HAP-1 (cell line): ENCODE data around the gene PFDN1.
A peak's percentile ranks its signal among the peaks of the same experiment; 100 is the strongest.
"Not testable (repeated sequence)": the region's sequence is repeated elsewhere in the genome, so short reads cannot be mapped to it uniquely, and the experiment has no call there.

Source experiments
- DNase-seq, 2 experiments: peaks; one replicate each; pipeline ENCODE4 v3.0.0-alpha.2; 2016 to 2020; ENCODE audit warnings: low spot score in 2 of 2
- H3K27me3 ChIP-seq: fragments of 250-450 bp; sonication (Bioruptor Pico); 2 replicates; pipeline ENCODE4 v1.5.1; 2020; ENCODE audit warnings: low read depth, mild to moderate bottlenecking, moderate library complexity
- H3K36me3 ChIP-seq: fragments of 250-450 bp; sonication (Bioruptor Pico); replicated peaks from 2 replicates; pipeline ENCODE4 v1.5.1; 2020; ENCODE audit warnings: mild to moderate bottlenecking
- H3K4me1 ChIP-seq: fragments of 250-450 bp; sonication (Bioruptor Pico); 2 replicates; pipeline ENCODE4 v1.5.1; 2020; ENCODE audit warnings: mild to moderate bottlenecking
- H3K4me3 ChIP-seq: fragments of 250-450 bp; sonication (Bioruptor Pico); 2 replicates; pipeline ENCODE4 v1.5.1; 2020; ENCODE audit warnings: mild to moderate bottlenecking, moderate library complexity
- H3K9me3 ChIP-seq: fragments of 250-450 bp; sonication (Bioruptor Pico); 2 replicates; pipeline ENCODE4 v1.5.1; 2020; ENCODE audit warnings: mild to moderate bottlenecking, moderate library complexity
- in situ Hi-C: fragments of 300-500 bp; cut with MboI; formaldehyde crosslinking; loops from 3 replicates; pipeline ENCODE4 v1.14.3; 2020; ENCODE audit warnings: low sequenced_read_pairs, inconsistent platforms, mixed read lengths

The PFDN1 gene

GRCh38 chr5:140302786-140303639 lies at the start of gene PFDN1:
Gene PFDN1, minus strand, starts transcription at chr5:140303101. Its CDS starts 28 bp downstream, at chr5:140303073.
- peak; percentile 95 for DNase-seq
- Histone ChIP-seq H3K36me3 (no peaks in the 10 kb centered on the region), H3K4me1 (peaks cover 12% of the 10 kb centered on the region), H3K9me3 (no peaks in the 10 kb centered on the region), H3K27me3 (no peaks in the 10 kb centered on the region), H3K4me3 (peak within 1 kb of the TSS; percentile 72)
- in situ Hi-C loops: no loop called here

- peaks cover 10% of the 10 kb centered on the region for H3K4me1 ChIP-seq
- H3K36me3 ChIP-seq: no peaks in the 10 kb centered on the region
- peak; percentile 40 to 82 for DNase-seq
- H3K4me3 ChIP-seq: no peak overlapping the region
- in situ Hi-C loops: no loop called here
- no peaks in the 10 kb centered on the region for H3K9me3 ChIP-seq
- H3K27me3 ChIP-seq: no peaks in the 10 kb centered on the region
Measured at GRCh38 chr5:140351609-140352334, 48.9 kb upstream of the PFDN1 start.

DNA sequence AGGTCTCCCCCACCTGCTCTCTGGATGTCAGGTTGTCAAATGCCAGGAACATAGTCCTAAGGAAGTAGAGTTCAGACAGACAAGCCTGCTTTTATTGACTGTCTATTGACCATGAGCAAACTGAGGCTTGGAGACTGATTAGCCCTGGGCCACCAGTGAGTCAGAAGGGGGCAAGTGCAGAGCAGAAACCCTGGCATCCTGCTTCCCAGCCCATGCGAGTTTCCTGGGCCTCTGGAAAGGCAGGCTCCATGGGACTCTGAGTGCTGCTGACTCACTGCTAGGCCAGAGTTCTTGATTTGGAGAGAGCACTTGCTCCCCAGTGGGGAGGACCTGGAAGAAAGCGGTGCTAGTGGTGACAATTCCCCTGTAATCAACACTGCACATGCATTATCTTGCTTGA lies 46.3 kb upstream of the PFDN1 start:
- Histone ChIP-seq H3K27me3 (no peaks in the 10 kb centered on the region), H3K36me3 (no peaks in the 10 kb centered on the region), H3K4me3 (no peak overlapping the region), H3K4me1 (peaks cover 11% of the 10 kb centered on the region), H3K9me3 (no peaks in the 10 kb centered on the region)
- DNase-seq: no peak
- in situ Hi-C loops: no loop called here

GRCh38 chr5:140348104-140348503 lies 45.2 kb upstream of the PFDN1 start:
- no peaks in the 10 kb centered on the region for H3K36me3 ChIP-seq
- no peak for DNase-seq
- H3K27me3 ChIP-seq: no peaks in the 10 kb centered on the region
- in situ Hi-C loops: no loop called here
- peaks cover 11% of the 10 kb centered on the region for H3K4me1 ChIP-seq
- H3K4me3 ChIP-seq: no peak overlapping the region
- no peaks in the 10 kb centered on the region for H3K9me3 ChIP-seq

- H3K4me1 ChIP-seq: peaks cover 11% of the 10 kb centered on the region
- H3K36me3 ChIP-seq: no peaks in the 10 kb centered on the region
- no peaks in the 10 kb centered on the region for H3K9me3 ChIP-seq
- DNase-seq: no peak
- in situ Hi-C loops: no loop called here
- H3K4me3 ChIP-seq: no peak overlapping the region
- H3K27me3 ChIP-seq: no peaks in the 10 kb centered on the region
Measured at GRCh38 chr5:140347360-140347759, 44.5 kb upstream of the PFDN1 start.

GRCh38 chr5:140346348-140347221 lies 43.7 kb upstream of the PFDN1 start, which contains the start of gene HBEGF:
Gene HBEGF, minus strand, starts transcription at chr5:140346603. Its CDS starts 275 bp downstream, at chr5:140346328.
- H3K27me3 ChIP-seq: no peaks in the 10 kb centered on the region
- in situ Hi-C loops: no loop called here
- no peaks in the 10 kb centered on the region; the same call in 1 of the 2 replicates for H3K36me3 ChIP-seq
- peaks cover 8% of the 10 kb centered on the region for H3K4me1 ChIP-seq
- no peaks in the 10 kb centered on the region for H3K9me3 ChIP-seq
- peak within 1 kb of the TSS; percentile 71 for H3K4me3 ChIP-seq
- DNase-seq: peak; percentile 87 to 93

- no peaks in the 10 kb centered on the region; the same call in 1 of the 2 replicates for H3K36me3 ChIP-seq
- peak overlapping the region; percentile 71 for H3K4me3 ChIP-seq
- no peaks in the 10 kb centered on the region for H3K27me3 ChIP-seq
- peaks cover 5% of the 10 kb centered on the region; the same call in 1 of the 2 replicates for H3K4me1 ChIP-seq
- in situ Hi-C loops: no loop called here
- H3K9me3 ChIP-seq: no peaks in the 10 kb centered on the region
- peak; percentile 28 to 72 for DNase-seq
Measured at GRCh38 chr5:140345919-140346347, 43.0 kb upstream of the PFDN1 start.

- no peaks in the 10 kb centered on the region; the same call in 1 of the 2 replicates for H3K36me3 ChIP-seq
- H3K9me3 ChIP-seq: no peaks in the 10 kb centered on the region
- DNase-seq: no peak
- H3K27me3 ChIP-seq: no peaks in the 10 kb centered on the region
- peaks cover 5% of the 10 kb centered on the region; the same call in 1 of the 2 replicates for H3K4me1 ChIP-seq
- in situ Hi-C loops: no loop called here
- H3K4me3 ChIP-seq: no peak overlapping the region
Measured at GRCh38 chr5:140344683-140345423, 42.0 kb upstream of the PFDN1 start.

GRCh38 chr5:140343849-140344248 lies 40.9 kb upstream of the PFDN1 start:
- H3K36me3 ChIP-seq, H3K27me3 ChIP-seq, in situ Hi-C loops, DNase-seq, H3K4me1 ChIP-seq, H3K4me3 ChIP-seq, H3K9me3 ChIP-seq: not testable (repeated sequence)

DNA sequence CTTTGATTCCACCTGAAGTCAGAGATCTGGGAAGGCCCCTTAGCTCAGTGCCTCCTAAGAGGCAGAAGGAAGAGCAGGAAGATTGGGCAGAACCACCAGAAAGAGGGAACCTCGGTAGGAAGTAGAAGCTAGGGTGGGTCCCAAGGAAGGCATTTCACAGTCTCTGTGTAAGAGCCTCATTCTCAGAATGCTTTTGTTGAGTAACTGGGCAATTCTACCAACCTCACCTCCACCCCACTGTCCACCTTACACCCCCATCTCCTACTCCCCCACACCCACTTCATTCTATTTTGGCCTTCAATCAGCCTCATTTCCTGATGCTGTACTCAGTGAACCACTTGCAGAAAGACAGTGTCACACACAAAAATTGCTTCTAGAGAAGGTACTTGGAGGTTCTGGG lies 40.0 kb upstream of the PFDN1 start:
- no peak for DNase-seq
- Histone ChIP-seq H3K4me3 (no peak overlapping the region), H3K9me3 (no peaks in the 10 kb centered on the region), H3K36me3 (no peaks in the 10 kb centered on the region; the same call in 1 of the 2 replicates), H3K4me1 (peaks cover 5% of the 10 kb centered on the region; the same call in 1 of the 2 replicates), H3K27me3 (no peaks in the 10 kb centered on the region)
- in situ Hi-C loops: no loop called here

DNA sequence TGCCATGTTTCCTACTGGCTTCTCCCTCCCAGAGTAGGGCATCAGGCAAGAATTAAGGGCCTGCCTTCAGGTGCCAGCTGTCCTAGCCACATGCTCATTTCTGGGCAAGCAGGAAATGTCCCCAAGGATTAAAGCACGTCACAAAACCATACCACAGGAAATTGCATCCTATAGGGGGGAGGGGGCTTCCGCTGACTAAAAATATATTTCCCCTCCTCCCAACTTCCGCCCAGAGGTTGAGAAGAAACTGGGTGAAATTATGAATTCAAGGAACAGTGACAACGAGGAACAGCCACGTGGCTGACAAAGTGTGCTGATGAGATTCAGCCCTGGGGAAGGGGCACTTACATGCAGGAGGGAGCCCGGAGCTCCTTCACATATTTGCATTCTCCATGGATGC lies 39.4 kb upstream of the PFDN1 start:
- no peak for DNase-seq
- in situ Hi-C loops: no loop called here
- no peaks in the 10 kb centered on the region; the same call in 1 of the 2 replicates for H3K36me3 ChIP-seq
- H3K4me3 ChIP-seq: no peak overlapping the region
- peaks cover 5% of the 10 kb centered on the region; the same call in 1 of the 2 replicates for H3K4me1 ChIP-seq
- no peaks in the 10 kb centered on the region for H3K9me3 ChIP-seq
- H3K27me3 ChIP-seq: no peaks in the 10 kb centered on the region

DNA sequence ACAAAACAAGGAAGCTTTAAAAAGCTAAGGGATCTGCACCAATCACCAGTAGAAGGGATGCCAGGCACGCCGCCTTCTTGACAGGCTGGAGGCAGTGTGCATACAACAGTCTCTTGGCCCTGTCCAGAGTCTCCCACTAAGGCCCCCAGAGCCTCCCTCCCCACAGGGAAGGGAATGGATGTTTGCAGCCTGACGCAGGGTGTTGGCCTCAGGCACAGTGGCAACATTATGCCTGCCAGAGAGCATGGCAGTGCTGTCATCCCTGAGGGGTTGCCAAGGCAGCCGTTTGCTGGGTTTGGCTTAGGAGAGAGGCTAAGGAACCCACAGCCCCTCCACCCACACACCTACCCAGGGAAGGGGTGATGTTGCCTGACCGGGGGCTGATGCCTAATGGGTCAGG lies 38.7 kb upstream of the PFDN1 start:
- Histone ChIP-seq H3K36me3 (no peaks in the 10 kb centered on the region; the same call in 1 of the 2 replicates), H3K4me3 (no peak overlapping the region), H3K4me1 (no peaks in the 10 kb centered on the region), H3K9me3 (no peaks in the 10 kb centered on the region), H3K27me3 (no peaks in the 10 kb centered on the region)
- no peak for DNase-seq
- in situ Hi-C loops: no loop called here
